ENCODE measurements around the gene IFNG. TPM values are rescaled to one million over a fixed set of nuclear protein-coding genes. Genes with fewer than 3 reads are reported as not detected.

IFNG gene
- total RNA-seq, 1 donor from 2014 or later = not detected

DNA sequence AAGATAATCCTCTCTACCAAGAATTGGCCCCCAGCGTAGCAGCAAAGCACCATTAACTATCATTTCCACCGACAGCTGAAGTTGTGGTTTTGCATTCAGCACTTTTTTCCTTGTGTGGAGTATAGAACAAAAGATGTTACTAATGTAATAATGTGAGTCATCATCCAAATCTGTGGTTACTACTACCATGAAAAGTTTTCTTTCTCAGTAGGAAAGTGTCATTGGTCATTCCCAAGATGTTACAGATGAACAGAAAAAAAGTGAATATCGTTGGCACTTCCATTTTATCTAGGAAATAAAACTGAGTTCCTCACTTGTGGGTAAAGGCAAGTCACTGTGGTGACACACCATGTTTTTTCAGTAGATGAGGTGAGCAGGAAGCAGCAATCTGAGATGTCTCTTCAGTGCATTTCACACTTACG, 30.3 kb upstream of the IFNG start:
- H3K4me3 Mint-ChIP-seq (ENCODE audit: unreplicated experiment) = no peak overlapping the region
- H3K9me3 ChIP-seq (ENCODE audit: insufficient read depth, low read depth, low read length) = no peaks in the 10 kb centered on the region
- FAIRE-seq = peak; percentile 98

DNA sequence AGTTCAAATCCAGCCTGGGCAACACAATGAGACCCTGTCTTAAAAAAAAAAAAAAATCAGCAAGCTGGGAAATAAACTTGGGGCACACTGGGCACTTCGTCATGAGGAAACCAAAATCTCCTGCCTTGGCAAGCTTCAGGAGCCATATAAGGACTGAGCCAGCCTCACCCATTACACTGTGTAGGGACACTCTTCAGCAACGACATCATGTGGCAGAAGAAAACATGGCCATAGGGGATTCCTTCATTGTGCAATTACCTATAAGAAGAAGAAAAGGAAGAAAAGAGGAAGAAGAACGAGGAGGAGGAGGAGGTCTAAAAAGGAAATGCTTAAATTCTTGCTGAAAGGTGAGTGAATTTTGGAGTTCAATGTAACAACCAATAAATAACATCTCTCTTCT, 26.1 kb upstream of the IFNG start:
- no peak overlapping the region for H3K27ac Mint-ChIP-seq (ENCODE audit: unreplicated experiment)
- peaks cover 42% of the 10 kb centered on the region for H3K27me3 ChIP-seq (ENCODE audit: insufficient read depth, low read length)
- no peaks in the 10 kb centered on the region for H3K36me3 Mint-ChIP-seq (ENCODE audit: low read depth, unreplicated experiment)
- H3K4me1 ChIP-seq (ENCODE audit: insufficient read depth, low read length) = no peaks in the 10 kb centered on the region
- H4K20me1 ChIP-seq (ENCODE audit: insufficient read depth, low read length) = no peaks in the 10 kb centered on the region
- FAIRE-seq = no peak
- H3K27me3 Mint-ChIP-seq (ENCODE audit: low read depth, unreplicated experiment) = peaks cover 11% of the 10 kb centered on the region
- H3K4me3 ChIP-seq (ENCODE audit: insufficient read depth, low read depth, low read length) = no peak overlapping the region
- H2AFZ ChIP-seq (ENCODE audit: low read depth, low read length) = no peak overlapping the region
- H3K4me1 Mint-ChIP-seq (ENCODE audit: low read depth, unreplicated experiment) = peaks cover 15% of the 10 kb centered on the region
- H3K9me3 Mint-ChIP-seq (ENCODE audit: unreplicated experiment) = peaks cover 5% of the 10 kb centered on the region
- H3K27ac ChIP-seq (ENCODE audit: low read depth, low read length) = no peak overlapping the region
- H3K36me3 ChIP-seq (ENCODE audit: insufficient read depth, low read length) = no peaks in the 10 kb centered on the region
- H3K9ac ChIP-seq (ENCODE audit: low read length) = no peak overlapping the region
- no peak overlapping the region for H3K4me3 Mint-ChIP-seq (ENCODE audit: unreplicated experiment)
- no peaks in the 10 kb centered on the region for H3K79me2 ChIP-seq (ENCODE audit: insufficient read depth, low read length)
- DNase-seq (ENCODE audit: low read depth) = no peak
- TF ChIP-seq EZH2 (IDR thresholded peaks at IDR 0.05; ENCODE audit: insufficient read depth, low read length) = no peak
- TF ChIP-seq, protein P1, sequence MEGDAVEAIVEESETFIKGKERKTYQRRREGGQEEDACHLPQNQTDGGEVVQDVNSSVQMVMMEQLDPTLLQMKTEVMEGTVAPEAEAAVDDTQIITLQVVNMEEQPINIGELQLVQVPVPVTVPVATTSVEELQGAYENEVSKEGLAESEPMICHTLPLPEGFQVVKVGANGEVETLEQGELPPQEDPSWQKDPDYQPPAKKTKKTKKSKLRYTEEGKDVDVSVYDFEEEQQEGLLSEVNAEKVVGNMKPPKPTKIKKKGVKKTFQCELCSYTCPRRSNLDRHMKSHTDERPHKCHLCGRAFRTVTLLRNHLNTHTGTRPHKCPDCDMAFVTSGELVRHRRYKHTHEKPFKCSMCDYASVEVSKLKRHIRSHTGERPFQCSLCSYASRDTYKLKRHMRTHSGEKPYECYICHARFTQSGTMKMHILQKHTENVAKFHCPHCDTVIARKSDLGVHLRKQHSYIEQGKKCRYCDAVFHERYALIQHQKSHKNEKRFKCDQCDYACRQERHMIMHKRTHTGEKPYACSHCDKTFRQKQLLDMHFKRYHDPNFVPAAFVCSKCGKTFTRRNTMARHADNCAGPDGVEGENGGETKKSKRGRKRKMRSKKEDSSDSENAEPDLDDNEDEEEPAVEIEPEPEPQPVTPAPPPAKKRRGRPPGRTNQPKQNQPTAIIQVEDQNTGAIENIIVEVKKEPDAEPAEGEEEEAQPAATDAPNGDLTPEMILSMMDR (IDR thresholded peaks at IDR 0.05; ENCODE audit: insufficient read depth, low read depth, low read length) = no peak
- no peaks in the 10 kb centered on the region for H3K9me3 ChIP-seq (ENCODE audit: insufficient read depth, low read depth, low read length)
- no peak overlapping the region for H3K4me2 ChIP-seq (ENCODE audit: low read length)

More for the DNA sequence above, 30.3 kb upstream of the IFNG start:
- H3K27me3 ChIP-seq (ENCODE audit: insufficient read depth, low read length) = peaks cover 72% of the 10 kb centered on the region
- no peak overlapping the region for H2AFZ ChIP-seq (ENCODE audit: low read depth, low read length)
- H3K27ac ChIP-seq (ENCODE audit: low read depth, low read length) = no peak overlapping the region
- peak overlapping the region; percentile 19 for H3K4me2 ChIP-seq (ENCODE audit: low read length)
- no peaks in the 10 kb centered on the region for H3K4me1 ChIP-seq (ENCODE audit: insufficient read depth, low read length)
- no peak overlapping the region for H3K9ac ChIP-seq (ENCODE audit: low read length)
- no peak overlapping the region for H3K27ac Mint-ChIP-seq (ENCODE audit: unreplicated experiment)
- H3K9me3 Mint-ChIP-seq (ENCODE audit: unreplicated experiment) = peaks cover 2% of the 10 kb centered on the region
- H4K20me1 ChIP-seq (ENCODE audit: insufficient read depth, low read length) = no peaks in the 10 kb centered on the region
- H3K4me1 Mint-ChIP-seq (ENCODE audit: low read depth, unreplicated experiment) = peaks cover 10% of the 10 kb centered on the region
- H3K79me2 ChIP-seq (ENCODE audit: insufficient read depth, low read length) = no peaks in the 10 kb centered on the region
- no peaks in the 10 kb centered on the region for H3K36me3 ChIP-seq (ENCODE audit: insufficient read depth, low read length)
- TF ChIP-seq, protein P1 (IDR thresholded peaks at IDR 0.05; ENCODE audit: insufficient read depth, low read depth, low read length) = no peak
- TF ChIP-seq EZH2 (IDR thresholded peaks at IDR 0.05; ENCODE audit: insufficient read depth, low read length) = no peak
- H3K36me3 Mint-ChIP-seq (ENCODE audit: low read depth, unreplicated experiment) = no peaks in the 10 kb centered on the region
- DNase-seq (ENCODE audit: low read depth) = peak; percentile 89
- peaks cover 18% of the 10 kb centered on the region for H3K27me3 Mint-ChIP-seq (ENCODE audit: low read depth, unreplicated experiment)
- peak overlapping the region; percentile 32 for H3K4me3 ChIP-seq (ENCODE audit: insufficient read depth, low read depth, low read length)
